ENCODE measurements around the gene ROCK1. TPM values are rescaled to one million over a fixed set of nuclear protein-coding genes. Genes with fewer than 3 reads are reported as not detected.

ROCK1 gene
- total and polyA plus RNA-seq, 9 of the 15 experiments (the other 6 are each of a cell fraction or from before 2014, with no cell fraction given), result 7.4 to 28.6 (median 17.7) TPM

GRCh38 chr18:21080576-21080975 lies 31.0 kb downstream of the ROCK1 start:
- POLR2A ChIA-PET, result no interaction called here
- H3K27me3 ChIP-seq (ENCODE audit: control insufficient read depth in 2 of 2, insufficient read depth in 2 of 2, low read length in 2 of 2), result no peaks in the 10 kb centered on the region
- H3K27ac ChIP-seq (ENCODE audit: extremely low read depth, low read depth, low read length), result no peak overlapping the region
- in situ Hi-C loops (cut with MboI) (no loop called here), intact Hi-C loops (cut with micrococcal nuclease) (no loop called here)
- FAIRE-seq (no peak), DNase-seq (ENCODE audit: extremely low read depth in 1 of 4, low spot score in 3 of 4) (no peak), ATAC-seq (no peak)
- H3K4me2 ChIP-seq (ENCODE audit: insufficient read depth, low read length), result no peak overlapping the region
- H3K9me1 ChIP-seq (ENCODE audit: control insufficient read depth, insufficient read depth, low read length), result no peaks in the 10 kb centered on the region
- H3K9me3 ChIP-seq (replicated peaks; ENCODE audit: control insufficient read depth, insufficient read depth, low read depth, low read length), result no peaks in the 10 kb centered on the region
- no TSS peak for BruUV-seq (replicated peaks)
- H2AFZ ChIP-seq (ENCODE audit: low read depth, low read length), result no peak overlapping the region
- H3K36me3 ChIP-seq (ENCODE audit: control insufficient read depth, insufficient read depth, low read length), result no peaks in the 10 kb centered on the region
- TF ChIP-seq ZNF507 (tag; conservative IDR thresholded peaks at IDR 0.05) (peak; percentile 52), GTF2E2 (tag; IDR thresholded peaks at IDR 0.05) (no peak)
- CTCF ChIA-PET (ENCODE audit: low intra/inter-chr PET ratio), result no interaction called here
- peaks cover 61% of the 10 kb centered on the region for H3K79me2 ChIP-seq (ENCODE audit: control insufficient read depth, insufficient read depth, low read length)
- WGBS (ENCODE audit: insufficient coverage, low coverage, missing lambda C conversion rate), result 94% methylated on average over 1 of the region's 1 CpG
- no peaks in the 10 kb centered on the region; a peak in 4 of 5 replicates for H3K4me1 ChIP-seq (replicated peaks in 1 of 2; ENCODE audit: control insufficient read depth in 2 of 2, insufficient read depth in 2 of 2, low read length in 2 of 2)
- no peak overlapping the region for H3K9ac ChIP-seq (ENCODE audit: insufficient read depth in 1 of 2, low read depth in 2 of 2, low read length in 2 of 2)
- no peak overlapping the region for H3K4me3 ChIP-seq
- H4K20me1 ChIP-seq (replicated peaks; ENCODE audit: control insufficient read depth, insufficient read depth, low read length), result no peaks in the 10 kb centered on the region

DNA sequence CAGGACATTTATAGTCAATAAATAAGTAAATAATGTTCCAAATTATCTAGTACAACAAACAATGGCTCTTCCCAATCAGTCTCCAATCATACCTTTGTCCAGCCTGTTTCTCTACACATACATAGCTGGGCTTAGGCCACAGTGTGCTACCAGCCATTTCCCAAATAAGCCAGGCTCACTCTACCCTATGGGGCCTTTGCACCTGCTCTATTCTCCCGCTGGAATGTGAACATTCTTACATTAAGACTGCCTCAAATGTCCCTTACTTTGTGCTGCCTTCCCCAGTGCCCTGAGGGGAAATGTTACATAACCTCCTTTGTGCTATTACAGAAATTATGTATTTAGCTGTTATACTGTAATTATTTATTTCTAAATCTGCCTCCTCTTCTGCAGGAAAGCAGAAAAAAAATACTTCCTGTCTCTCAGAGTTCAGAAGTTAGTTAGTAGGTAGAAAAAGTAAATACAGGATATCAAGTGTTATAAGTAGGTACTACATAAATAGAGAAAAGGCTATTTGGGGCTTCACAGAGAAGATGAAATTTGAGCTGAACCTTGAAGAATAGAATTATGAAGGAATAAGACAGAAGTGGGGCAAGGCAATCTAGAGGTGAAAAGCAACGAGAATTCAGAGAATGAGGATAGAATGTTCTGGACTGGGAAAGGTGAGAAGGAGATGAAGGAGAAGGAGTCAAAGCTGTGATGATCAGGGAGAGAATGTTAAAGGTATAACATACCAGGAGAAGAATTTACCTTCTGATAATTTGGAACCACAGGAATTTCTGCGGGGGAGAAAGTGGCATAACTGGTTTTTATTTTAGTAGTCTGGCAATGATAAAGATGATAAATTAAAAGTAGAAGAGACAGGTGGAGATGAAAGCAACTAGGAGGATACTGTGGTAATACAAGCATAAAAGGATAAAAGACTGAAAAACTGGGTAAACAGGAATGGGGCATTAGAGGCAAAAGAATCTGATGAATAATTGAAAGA lies 37.0 kb downstream of the ROCK1 start:
- in situ Hi-C loops (cut with MboI), result no loop called here
- FAIRE-seq, result no peak
- no peaks in the 10 kb centered on the region for H3K27me3 ChIP-seq (ENCODE audit: control insufficient read depth in 2 of 2, insufficient read depth in 2 of 2, low read length in 2 of 2)
- DNase-seq (ENCODE audit: extremely low read depth in 1 of 4, low spot score in 3 of 4), result no peak
- H4K20me1 ChIP-seq (replicated peaks; ENCODE audit: control insufficient read depth, insufficient read depth, low read length), result peaks cover 3% of the 10 kb centered on the region; the same call in 1 of the 2 replicates
- no peak overlapping the region for H3K4me3 ChIP-seq
- no peaks in the 10 kb centered on the region for H3K36me3 ChIP-seq (ENCODE audit: control insufficient read depth, insufficient read depth, low read length)
- H3K9me1 ChIP-seq (ENCODE audit: control insufficient read depth, insufficient read depth, low read length), result no peaks in the 10 kb centered on the region
- no peak overlapping the region for H3K4me2 ChIP-seq (ENCODE audit: insufficient read depth, low read length)
- no peak overlapping the region for H2AFZ ChIP-seq (ENCODE audit: low read depth, low read length)
- H3K9ac ChIP-seq (ENCODE audit: insufficient read depth in 1 of 2, low read depth in 2 of 2, low read length in 2 of 2), result no peak overlapping the region
- intact Hi-C loops (cut with micrococcal nuclease), result no loop called here
- no TSS peak for BruUV-seq (replicated peaks)
- POLR2A ChIA-PET, result no interaction called here
- 17% methylated on average over 3 of the region's 3 CpGs for WGBS (ENCODE audit: insufficient coverage, low coverage, missing lambda C conversion rate)
- H3K4me1 ChIP-seq (replicated peaks in 1 of 2; ENCODE audit: control insufficient read depth in 2 of 2, insufficient read depth in 2 of 2, low read length in 2 of 2), result no peaks in the 10 kb centered on the region; a peak in 2 of 5 replicates
- CTCF ChIA-PET (ENCODE audit: low intra/inter-chr PET ratio), result no interaction called here
- TF ChIP-seq CSDE1 (IDR thresholded peaks at IDR 0.05), result no peak
- no peak for TF ChIP-seq PTRF (tag; IDR thresholded peaks at IDR 0.05)
- no peak for ATAC-seq
- H3K27ac ChIP-seq (ENCODE audit: extremely low read depth, low read depth, low read length), result no peak overlapping the region
- H3K9me3 ChIP-seq (replicated peaks; ENCODE audit: control insufficient read depth, insufficient read depth, low read depth, low read length), result no peaks in the 10 kb centered on the region
- peaks cover 37% of the 10 kb centered on the region; the same call in 2 of the 3 replicates for H3K79me2 ChIP-seq (ENCODE audit: control insufficient read depth, insufficient read depth, low read length)
